GM12878 (cell line): ENCODE measurements around the gene EVX1. TPM values are rescaled to one million over a fixed set of nuclear protein-coding genes. Genes with fewer than 3 reads are reported as not detected.

Experiments
- ATAC-seq: fragments of 200-7000 bp; cut with Tn5 transposase; 3 replicates; pipeline ENCODE4 v1.9.1; 2020; ENCODE audit warnings: mild to moderate bottlenecking, moderate library complexity
- BruUV-seq: library from RNA; stranded (reverse); fragments of 400-500 nt; replicated peaks from 2 replicates; lab custom pipeline; 2021; lab: Mats Ljungman, UMichigan
- CTCF ChIA-PET: fragments of 300-600 bp; sonication (Branson Sonifier 250); formaldehyde crosslinking; extraction: SDS; loops from one replicate; lab custom pipeline; 2021; ENCODE audit warnings: inconsistent platforms; lab: Yijun Ruan, JAX
- POLR2A ChIA-PET: fragments of 350-600 bp; formaldehyde crosslinking; extraction: SDS; loops from one replicate; lab custom pipeline; 2021; ENCODE audit warnings: inconsistent platforms; lab: Charles Lee
- RAD21 ChIA-PET: fragments of 300-600 bp; sonication (Branson Sonifier 250); formaldehyde crosslinking; loops from one replicate; lab custom pipeline; 2023; ENCODE audit warnings: antibody characterized with exemption; ENCODE audit not compliant: unreplicated experiment; lab: Charles Lee
- SMC1A ChIA-PET: fragments of 300-600 bp; sonication (Branson Sonifier 250); formaldehyde crosslinking; loops from one replicate; lab custom pipeline; 2023; ENCODE audit not compliant: unreplicated experiment, uncharacterized antibody; lab: Charles Lee
- DNase-seq: peaks from one replicate; pipeline ENCODE4 v3.0.0-alpha.2; 2011; ENCODE audit warnings: low read depth, low spot score
- FAIRE-seq: peaks from 3 replicates; lab custom pipeline; 2011; peaks lifted over from hg19 to GRCh38; lab: Jason Lieb, UNC
- H2AFZ ChIP-seq: 2 replicates; pipeline ENCODE4 v1.6.0; 2011; ENCODE audit warnings: low read depth, low read length, control low read depth; ENCODE audit not compliant: control insufficient read depth
- H3K27ac ChIP-seq: 2 replicates; pipeline ENCODE4 v1.5.1; 2011; ENCODE audit warnings: control low read depth; ENCODE audit not compliant: control insufficient read depth, insufficient read depth
- H3K27me3 ChIP-seq, 2 experiments: replicated peaks in 1 of 2; 2 replicates each; pipeline versions ENCODE4 v1.6.0 to v1.6.1; 2011; ENCODE audit warnings: low read length in 1 of 2; ENCODE audit not compliant: control insufficient read depth in 2 of 2, insufficient read depth in 2 of 2
- H3K36me3 ChIP-seq, 2 experiments: 2 replicates each; pipeline ENCODE4 v1.5.1; 2011; ENCODE audit warnings: low read length in 1 of 2; ENCODE audit not compliant: control insufficient read depth in 2 of 2, insufficient read depth in 2 of 2
- H3K4me1 ChIP-seq: 2 replicates; pipeline ENCODE4 v1.6.1; 2011; ENCODE audit warnings: mild to moderate bottlenecking, low read length, moderate library complexity, mixed read lengths; ENCODE audit not compliant: control insufficient read depth, insufficient read depth
- H3K4me2 ChIP-seq: 2 replicates; pipeline ENCODE4 v1.6.0; 2011; ENCODE audit warnings: control low read depth; ENCODE audit not compliant: control insufficient read depth, insufficient read depth
- H3K4me3 ChIP-seq: fragments of 200-600 bp; sonication (generic); 2 replicates; pipeline ENCODE4 v1.5.1; 2016
- H3K79me2 ChIP-seq: 2 replicates; pipeline ENCODE4 v1.6.0; 2011; ENCODE audit warnings: low read length; ENCODE audit not compliant: control insufficient read depth, insufficient read depth
- H3K9ac ChIP-seq: 2 replicates; pipeline ENCODE4 v1.8.0; 2011; ENCODE audit warnings: low read length, control low read depth, mixed read lengths; ENCODE audit not compliant: control insufficient read depth, insufficient read depth
- H3K9me3 ChIP-seq: replicated peaks from 3 replicates; pipeline ENCODE4 v1.5.1; 2011; ENCODE audit warnings: mild to moderate bottlenecking, low read length; ENCODE audit not compliant: control insufficient read depth, insufficient read depth
- H4K20me1 ChIP-seq: 2 replicates; pipeline ENCODE4 v1.6.0; 2011; ENCODE audit not compliant: control insufficient read depth, insufficient read depth
- ASH2L ChIP-seq: fragments of 300-600, 200-600 bp; sonication (generic); IDR thresholded peaks from 2 replicates; pipeline ENCODE4 v1.6.1; 2017; ENCODE audit warnings: low read depth, mild to moderate bottlenecking, borderline replicate concordance
- MXI1 ChIP-seq: fragments of 150-350 bp; IDR thresholded peaks from 2 replicates; pipeline ENCODE4 v1.6.1; 2011; ENCODE audit warnings: low read depth, mild to moderate bottlenecking, inconsistent platforms, low read length, improper control_type of control experiment
- MYC ChIP-seq: IDR thresholded peaks from 2 replicates; pipeline ENCODE4 v1.6.1; 2011; ENCODE audit warnings: mild to moderate bottlenecking, low read length, moderate library complexity, inconsistent platforms; ENCODE audit not compliant: insufficient read depth, insufficient replicate concordance, insufficient read length, severe bottlenecking
- PML ChIP-seq: IDR thresholded peaks from 2 replicates; pipeline ENCODE4 v1.6.1; 2012; ENCODE audit warnings: low read length, inconsistent platforms
- SIX5 ChIP-seq: IDR thresholded peaks from 2 replicates; pipeline ENCODE4 v1.6.1; 2011; ENCODE audit warnings: mild to moderate bottlenecking, low read depth, low read length, moderate library complexity; ENCODE audit not compliant: severe bottlenecking
- WGBS: methylation state at CpG from one replicate; pipeline ENCODE4 v1.1.6; 2016; ENCODE audit warnings: low lambda C conversion rate; ENCODE audit not compliant: insufficient replicate concordance, insufficient coverage; ENCODE audit errors: missing lambda C conversion rate; 5-methylcytosine and 5-hydroxymethylcytosine counted together
- in situ Hi-C: fragments of 300-500 bp; cut with MboI; formaldehyde crosslinking; loops from 9 replicates; pipeline ENCODE4 v1.14.3; 2018; ENCODE audit warnings: mixed read lengths
- intact Hi-C: fragments of 100-400 bp; cut with micrococcal nuclease; formaldehyde crosslinking; loops from one replicate; pipeline ENCODE4 v1.14.2; 2022; ENCODE audit not compliant: unreplicated experiment
- polyA plus RNA-seq, 11 experiments: library from polyadenylated mRNA; depleted of rRNA in 4 of 11; unstranded in 6 of 11; stranded (reverse) in 5 of 11; fragments of >200 nt; fragmentation: Nextera tagmentation in 4 of 11; fragmentation: Illumina TruSeq in 1 of 11; extraction: Ambion mirVana in 4 of 11; extraction: Trizol in 1 of 11; gene quantifications; 1 replicate in 1 of 11; 2 replicates in 10 of 11; pipeline versions ENCODE4 v1.2.1 to v1.2.3, GENCODE V29; 2011 to 2016; ENCODE audit warnings: inconsistent platforms in 2 of 11, missing spikeins in 2 of 11, low read depth in 1 of 11
- total RNA-seq, 4 experiments: library from RNA; depleted of rRNA in 3 of 4; stranded (reverse); fragments of >200 nt in 3 of 4; fragmentation: Illumina TruSeq in 1 of 4; extraction: Trizol in 1 of 4; gene quantifications; 2 replicates each; pipeline versions ENCODE4 v1.2.1 to v1.2.3, GENCODE V29; 2013 to 2021
- TF ChIP-seq, protein P1 (sequence below): fragments of 150-350 bp; IDR thresholded peaks from 2 replicates; pipeline ENCODE4 v1.6.1; 2014; ENCODE audit warnings: mild to moderate bottlenecking, low read depth, low read length

EVX1 gene
- total and polyA plus RNA-seq, 10 of the 15 experiments (the other 5 are each of a cell fraction or from before 2014, with no cell fraction given), result not detected

DNA sequence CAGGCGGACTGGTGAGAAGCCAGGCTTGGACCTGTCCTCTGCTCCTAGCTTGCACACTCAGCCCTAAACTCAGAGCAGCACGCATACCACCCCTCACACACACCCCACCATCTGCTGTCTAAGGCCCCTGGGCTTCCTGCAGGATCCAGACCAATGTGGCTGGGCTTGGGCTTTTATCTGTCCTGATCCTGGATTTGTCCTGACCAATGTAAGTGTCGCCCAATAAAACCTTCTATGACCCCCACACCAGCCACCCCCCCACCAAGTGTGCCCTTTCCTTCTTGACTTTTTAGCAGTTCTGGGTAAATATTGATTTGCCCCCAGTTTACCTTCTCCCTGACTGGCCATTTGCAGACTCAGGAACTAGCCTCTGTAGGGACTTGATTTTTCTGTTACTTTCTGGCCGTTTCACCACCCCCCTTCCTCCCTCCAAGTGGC, 41.0 kb upstream of the EVX1 start:
- CTCF ChIA-PET, result interaction anchor here (0.6 kb wide), 1 partner anchor 51 kb away, joined by 4 read pairs; no protein-coding TSS in a partner anchor
- H2AFZ ChIP-seq, result no peak overlapping the region
- SMC1A ChIA-PET, result no interaction called here
- no peak overlapping the region for H3K4me3 ChIP-seq
- 0 out of 2 replicates have a peak overlapping the region, but pooled peaks have one; percentile 8 for H3K4me2 ChIP-seq
- no peaks in the 10 kb centered on the region for H3K79me2 ChIP-seq
- no peaks in the 10 kb centered on the region for H4K20me1 ChIP-seq
- no peak overlapping the region for H3K9ac ChIP-seq
- H3K4me1 ChIP-seq, result no peaks in the 10 kb centered on the region; the same call in 1 of the 2 replicates
- DNase-seq, result no peak
- TF ChIP-seq MYC (no peak), SIX5 (no peak), MXI1 (no peak), PML (no peak), ASH2L (no peak)
- TF ChIP-seq, protein P1, sequence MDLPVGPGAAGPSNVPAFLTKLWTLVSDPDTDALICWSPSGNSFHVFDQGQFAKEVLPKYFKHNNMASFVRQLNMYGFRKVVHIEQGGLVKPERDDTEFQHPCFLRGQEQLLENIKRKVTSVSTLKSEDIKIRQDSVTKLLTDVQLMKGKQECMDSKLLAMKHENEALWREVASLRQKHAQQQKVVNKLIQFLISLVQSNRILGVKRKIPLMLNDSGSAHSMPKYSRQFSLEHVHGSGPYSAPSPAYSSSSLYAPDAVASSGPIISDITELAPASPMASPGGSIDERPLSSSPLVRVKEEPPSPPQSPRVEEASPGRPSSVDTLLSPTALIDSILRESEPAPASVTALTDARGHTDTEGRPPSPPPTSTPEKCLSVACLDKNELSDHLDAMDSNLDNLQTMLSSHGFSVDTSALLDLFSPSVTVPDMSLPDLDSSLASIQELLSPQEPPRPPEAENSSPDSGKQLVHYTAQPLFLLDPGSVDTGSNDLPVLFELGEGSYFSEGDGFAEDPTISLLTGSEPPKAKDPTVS, result no peak
- BruUV-seq, result no TSS peak
- WGBS, result 7% methylated on average over 4 of the region's 4 CpGs
- POLR2A ChIA-PET, result no interaction called here
- H3K27me3 ChIP-seq, result peaks cover 32 to 54% of the 10 kb centered on the region in 2 experiments
- no peak for ATAC-seq
- RAD21 ChIA-PET, result no interaction called here
- in situ Hi-C loops, result loop anchor here (5.0 kb wide), 1 partner anchor 721 kb away; no protein-coding TSS in a partner anchor
- no peak overlapping the region for H3K27ac ChIP-seq
- H3K9me3 ChIP-seq, result no peaks in the 10 kb centered on the region; the same call in 2 of the 3 replicates
- intact Hi-C loops, result no loop called here
- no peak for FAIRE-seq
- no peaks in the 10 kb centered on the region for H3K36me3 ChIP-seq
